KMS-11 (cell line): Measurements from ENCODE around the gene THOC5.
"Not testable (repeated sequence)": the region's sequence is repeated elsewhere in the genome, so short reads cannot be mapped to it uniquely, and the experiment has no call there.

Experiments used
- H2AFZ ChIP-seq: fragments of 200-600 bp; sonication (generic); 2 replicates; pipeline ENCODE4 v1.6.1; 2016; ENCODE audit warnings: antibody characterized with exemption, mixed run types, low read depth
- H3K27ac ChIP-seq: fragments of 200-600 bp; sonication (generic); 2 replicates; pipeline ENCODE4 v1.6.1; 2016; ENCODE audit warnings: mild to moderate bottlenecking, mixed run types
- H3K27me3 ChIP-seq: fragments of 200-600 bp; sonication (generic); 2 replicates; pipeline ENCODE4 v1.6.1; 2017; ENCODE audit warnings: mild to moderate bottlenecking, low read depth, mixed run types, moderate library complexity; ENCODE audit not compliant: insufficient read depth
- H3K36me3 ChIP-seq: fragments of 200-600 bp; sonication (generic); 2 replicates; pipeline ENCODE4 v1.6.1; 2017; ENCODE audit warnings: mild to moderate bottlenecking, mixed run types; ENCODE audit not compliant: insufficient read depth
- H3K4me1 ChIP-seq: fragments of 200-600 bp; sonication (generic); 2 replicates; pipeline ENCODE4 v1.6.1; 2016; ENCODE audit warnings: mild to moderate bottlenecking, low read depth, mixed run types; ENCODE audit not compliant: poor library complexity, severe bottlenecking
- H3K4me2 ChIP-seq: fragments of 200-600 bp; sonication (generic); 2 replicates; pipeline ENCODE4 v1.7.0; 2016; ENCODE audit warnings: mild to moderate bottlenecking, mixed run types
- H3K4me3 ChIP-seq: fragments of 200-600 bp; sonication (generic); IDR thresholded peaks from 2 replicates; pipeline ENCODE4 v1.6.1; 2017; ENCODE audit warnings: low read depth, low read length, mixed read lengths; ENCODE audit not compliant: insufficient read depth
- H3K79me2 ChIP-seq: fragments of 200-600 bp; sonication (generic); 2 replicates; pipeline ENCODE4 v1.6.1; 2016; ENCODE audit warnings: low read depth, mixed run types; ENCODE audit not compliant: insufficient read depth
- H3K9ac ChIP-seq: fragments of 200-600 bp; sonication (generic); 2 replicates; pipeline ENCODE4 v1.6.1; 2016; ENCODE audit warnings: mild to moderate bottlenecking, mixed run types
- H4K20me1 ChIP-seq: fragments of 200-600 bp; sonication (generic); 2 replicates; pipeline ENCODE4 v1.6.1; 2016; ENCODE audit warnings: mild to moderate bottlenecking, mixed run types; ENCODE audit not compliant: insufficient read depth
- TF ChIP-seq, protein P1 (sequence below): fragments of 200-600 bp; sonication (generic); conservative IDR thresholded peaks from 2 replicates; pipeline ENCODE4 v1.6.1; 2017; ENCODE audit warnings: low read depth, mild to moderate bottlenecking, antibody characterized with exemption, low read length, moderate library complexity, mixed read lengths

Gene THOC5

GRCh38 chr22:29570456-29570855 lies 16.9 kb upstream of the THOC5 start:
- H3K27me3 ChIP-seq, result no peaks in the 10 kb centered on the region
- no peaks in the 10 kb centered on the region for H3K36me3 ChIP-seq
- H3K4me2 ChIP-seq, result no peak overlapping the region
- H4K20me1 ChIP-seq, result no peaks in the 10 kb centered on the region
- no peaks in the 10 kb centered on the region for H3K4me1 ChIP-seq
- TF ChIP-seq, protein P1, sequence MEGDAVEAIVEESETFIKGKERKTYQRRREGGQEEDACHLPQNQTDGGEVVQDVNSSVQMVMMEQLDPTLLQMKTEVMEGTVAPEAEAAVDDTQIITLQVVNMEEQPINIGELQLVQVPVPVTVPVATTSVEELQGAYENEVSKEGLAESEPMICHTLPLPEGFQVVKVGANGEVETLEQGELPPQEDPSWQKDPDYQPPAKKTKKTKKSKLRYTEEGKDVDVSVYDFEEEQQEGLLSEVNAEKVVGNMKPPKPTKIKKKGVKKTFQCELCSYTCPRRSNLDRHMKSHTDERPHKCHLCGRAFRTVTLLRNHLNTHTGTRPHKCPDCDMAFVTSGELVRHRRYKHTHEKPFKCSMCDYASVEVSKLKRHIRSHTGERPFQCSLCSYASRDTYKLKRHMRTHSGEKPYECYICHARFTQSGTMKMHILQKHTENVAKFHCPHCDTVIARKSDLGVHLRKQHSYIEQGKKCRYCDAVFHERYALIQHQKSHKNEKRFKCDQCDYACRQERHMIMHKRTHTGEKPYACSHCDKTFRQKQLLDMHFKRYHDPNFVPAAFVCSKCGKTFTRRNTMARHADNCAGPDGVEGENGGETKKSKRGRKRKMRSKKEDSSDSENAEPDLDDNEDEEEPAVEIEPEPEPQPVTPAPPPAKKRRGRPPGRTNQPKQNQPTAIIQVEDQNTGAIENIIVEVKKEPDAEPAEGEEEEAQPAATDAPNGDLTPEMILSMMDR, result no peak
- no peak overlapping the region for H2AFZ ChIP-seq
- H3K4me3 ChIP-seq, result no peak overlapping the region
- H3K9ac ChIP-seq, result no peak overlapping the region
- no peak overlapping the region for H3K27ac ChIP-seq
- H3K79me2 ChIP-seq, result no peaks in the 10 kb centered on the region

- H3K4me2 ChIP-seq, result no peak overlapping the region
- H3K4me3 ChIP-seq, result no peak overlapping the region
- H3K36me3 ChIP-seq, result no peaks in the 10 kb centered on the region
- no peaks in the 10 kb centered on the region for H3K79me2 ChIP-seq
- no peaks in the 10 kb centered on the region for H4K20me1 ChIP-seq
- no peak overlapping the region for H3K9ac ChIP-seq
- no peaks in the 10 kb centered on the region for H3K4me1 ChIP-seq
- TF ChIP-seq, protein P1, result no peak
- no peak overlapping the region for H2AFZ ChIP-seq
- H3K27me3 ChIP-seq, result no peaks in the 10 kb centered on the region
- no peak overlapping the region for H3K27ac ChIP-seq
Measured at GRCh38 chr22:29569011-29569678, 15.6 kb upstream of the THOC5 start.

DNA sequence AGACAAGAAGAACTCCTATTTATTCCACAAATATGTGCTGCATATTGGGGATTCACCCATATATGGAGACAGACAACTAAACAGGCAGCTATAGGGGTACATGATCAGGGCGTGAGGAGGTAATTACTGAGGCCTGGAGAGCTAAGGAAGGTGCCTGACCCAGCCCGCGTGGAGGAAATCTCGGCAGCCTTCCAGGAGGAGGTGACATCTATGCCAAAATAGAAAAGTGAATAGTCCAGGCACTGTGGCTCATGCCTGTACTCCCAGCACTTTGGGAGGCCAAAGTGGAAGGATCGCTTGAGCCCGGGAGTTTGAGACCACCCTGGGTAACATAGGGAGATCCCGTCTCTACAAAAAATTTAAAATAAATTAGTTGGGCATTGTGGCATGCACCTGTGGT lies 13.8 kb upstream of the THOC5 start:
- no peak overlapping the region for H3K4me3 ChIP-seq
- no peak overlapping the region for H3K9ac ChIP-seq
- H3K4me2 ChIP-seq, result no peak overlapping the region
- no peaks in the 10 kb centered on the region for H3K27me3 ChIP-seq
- H3K36me3 ChIP-seq, result no peaks in the 10 kb centered on the region
- H2AFZ ChIP-seq, result no peak overlapping the region
- TF ChIP-seq, protein P1, result no peak
- H3K4me1 ChIP-seq, result no peaks in the 10 kb centered on the region
- H3K79me2 ChIP-seq, result no peaks in the 10 kb centered on the region
- no peak overlapping the region for H3K27ac ChIP-seq
- H4K20me1 ChIP-seq, result no peaks in the 10 kb centered on the region

- H4K20me1 ChIP-seq, H3K4me2 ChIP-seq, H3K9ac ChIP-seq, H3K36me3 ChIP-seq, H3K27me3 ChIP-seq, H3K27ac ChIP-seq, H3K4me1 ChIP-seq, H3K79me2 ChIP-seq, H3K4me3 ChIP-seq, H2AFZ ChIP-seq: not testable (repeated sequence)
Measured at GRCh38 chr22:29566513-29566912, 13.0 kb upstream of the THOC5 start.

DNA sequence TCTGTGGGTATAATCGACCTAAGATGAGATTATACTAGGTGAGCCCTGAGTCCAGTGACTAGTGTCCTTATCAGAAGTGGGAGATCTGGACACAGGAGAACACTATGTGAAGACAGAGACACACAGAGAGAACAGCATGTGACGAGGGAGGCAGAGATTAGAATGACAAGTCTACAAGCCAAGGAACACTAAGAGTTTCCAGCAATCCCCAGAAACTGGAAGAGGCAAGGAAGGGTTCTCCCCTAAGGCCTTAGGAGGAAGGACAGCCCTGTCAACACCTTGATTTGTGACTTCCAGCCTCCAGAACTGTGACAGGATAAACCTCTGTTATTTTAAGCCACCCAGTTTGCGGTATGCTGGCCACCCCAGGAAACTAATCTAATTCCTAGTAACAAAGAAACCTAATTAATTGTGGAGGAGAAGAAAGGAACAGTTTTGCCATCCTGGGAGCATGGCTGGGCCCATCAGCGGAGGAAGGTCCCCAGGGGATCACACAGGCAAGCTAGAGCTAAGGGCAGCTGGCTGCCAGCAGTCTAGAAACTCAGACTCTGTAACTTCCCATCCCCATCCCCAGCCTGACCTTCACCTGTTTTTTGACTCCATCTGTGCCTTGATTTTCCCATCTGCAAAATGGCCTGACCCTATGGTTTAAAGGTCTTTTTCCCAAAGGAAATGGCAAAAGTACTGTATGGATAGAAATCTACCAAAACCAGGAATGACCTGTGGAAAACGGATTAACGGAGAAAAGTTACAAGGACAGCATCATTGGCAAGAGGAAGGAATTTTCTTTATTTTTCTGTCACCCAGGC lies 10.3 kb upstream of the THOC5 start:
- Histone ChIP-seq H3K4me1 (no peaks in the 10 kb centered on the region), H3K4me2 (no peak overlapping the region), H4K20me1 (no peaks in the 10 kb centered on the region), H3K27ac (no peak overlapping the region), H3K79me2 (no peaks in the 10 kb centered on the region), H3K9ac (no peak overlapping the region), H3K4me3 (no peak overlapping the region), H3K36me3 (no peaks in the 10 kb centered on the region), H2AFZ (no peak overlapping the region), H3K27me3 (no peaks in the 10 kb centered on the region)
- TF ChIP-seq, protein P1, result no peak
